K562 (cell line): ENCODE measurements around the gene SLC9A1. TPM values are rescaled to one million over a fixed set of nuclear protein-coding genes. Genes with fewer than 3 reads are reported as not detected.
A peak's percentile ranks its signal among the peaks of the same experiment; 100 is the strongest.

Source experiments
- CAMTA2 ChIP-seq: fragments of 250-450 bp; sonication (Bioruptor Pico); conservative IDR thresholded peaks from 2 replicates; pipeline ENCODE4 v1.5.1; 2022
- ELK1 ChIP-seq: sonication (generic); formaldehyde crosslinking; IDR thresholded peaks from 2 replicates; pipeline ENCODE4 v1.8.1; 2022; ENCODE audit warnings: missing genetic modification reagents
- FOSL1 ChIP-seq: fragments of 200-800 bp; sonication (Bioruptor generic); conservative IDR thresholded peaks from 2 replicates; pipeline ENCODE4 v1.6.1; 2016; ENCODE audit warnings: missing genetic modification characterization, missing compliant biosample characterization
- GABPB2 ChIP-seq: fragments of 250-450 bp; sonication (Bioruptor Pico); conservative IDR thresholded peaks from 2 replicates; pipeline ENCODE4 v1.5.1; 2021; ENCODE audit warnings: mild to moderate bottlenecking
- MYC ChIP-seq, 2 experiments: fragments of 250-450 bp in 1 of 2; sonication (Bioruptor Pico) in 1 of 2; IDR thresholded peaks; 2 replicates each; pipeline versions ENCODE4 v1.5.1 to v1.6.1; 2012 to 2021; ENCODE audit warnings: low read depth in 2 of 2, borderline replicate concordance in 1 of 2, improper control_type of control experiment in 1 of 2, low read length in 1 of 2, mild to moderate bottlenecking in 1 of 2, moderate library complexity in 1 of 2
- NEUROD1 ChIP-seq: fragments of 150-350 bp; IDR thresholded peaks from 2 replicates; pipeline ENCODE4 v1.6.1; 2014; ENCODE audit warnings: borderline replicate concordance, low read length, low read depth; ENCODE audit not compliant: partially characterized antibody
- SLC30A9 ChIP-seq: fragments of 250-450 bp; sonication (Bioruptor Pico); IDR thresholded peaks from 2 replicates; pipeline ENCODE4 v1.8.0; 2022; ENCODE audit warnings: mild to moderate bottlenecking, moderate library complexity
- SNIP1 ChIP-seq: fragments of 450-650 bp; IDR thresholded peaks from 2 replicates; pipeline ENCODE4 v1.7.1; 2017; ENCODE audit warnings: low read depth, mild to moderate bottlenecking
- STAT5B ChIP-seq: fragments of 250-450 bp; sonication (Bioruptor Pico); IDR thresholded peaks from 2 replicates; pipeline ENCODE4 v1.8.0; 2021; ENCODE audit warnings: mild to moderate bottlenecking, inconsistent platforms
- TAF1 ChIP-seq: IDR thresholded peaks from 2 replicates; pipeline ENCODE4 v1.6.1; 2011; ENCODE audit warnings: mild to moderate bottlenecking, low read length, moderate library complexity; ENCODE audit not compliant: insufficient read depth, control insufficient read depth, severe bottlenecking; ENCODE audit errors: extremely low read depth
- TBP ChIP-seq: optimal IDR thresholded peaks from 2 replicates; pipeline ENCODE3; 2011; ENCODE audit warnings: low read depth, low read length, improper control_type of control experiment
- ZNF280A ChIP-seq: fragments of 450-650 bp; IDR thresholded peaks from 2 replicates; pipeline ENCODE4 v1.6.1; 2018; ENCODE audit warnings: mild to moderate bottlenecking, low read depth; ENCODE audit not compliant: partially characterized antibody
- ZNF444 ChIP-seq: fragments of 250-450 bp; sonication (Bioruptor Pico); IDR thresholded peaks from 2 replicates; pipeline ENCODE4 v1.4.0; 2020; ENCODE audit warnings: mild to moderate bottlenecking, moderate library complexity
- ZNF551 ChIP-seq: fragments of 250-450 bp; sonication (Bioruptor Pico); IDR thresholded peaks from 2 replicates; pipeline ENCODE4 v1.5.0; 2021; ENCODE audit warnings: mild to moderate bottlenecking, moderate library complexity
- polyA plus RNA-seq, 8 experiments: library from polyadenylated mRNA; depleted of rRNA in 4 of 8; stranded (reverse) in 5 of 8; unstranded in 3 of 8; fragments of >200 nt; fragmentation: Nextera tagmentation in 2 of 8; fragmentation: Illumina TruSeq in 1 of 8; extraction: Ambion mirVana in 2 of 8; extraction: Trizol in 1 of 8; gene quantifications; 2 replicates each; pipeline versions ENCODE4 v1.2.1 to v1.2.3, GENCODE V29; 2011 to 2014; ENCODE audit warnings: inconsistent platforms in 1 of 8, missing spikeins in 1 of 8
- total RNA-seq, 7 experiments: library from RNA; depleted of rRNA in 6 of 7; stranded (reverse); fragments of >200 nt in 6 of 7; fragmentation: Illumina TruSeq in 2 of 7; extraction: Trizol in 2 of 7; gene quantifications; 2 replicates each; pipeline versions ENCODE4 v1.2.1 to v1.2.3, GENCODE V29; 2011 to 2021; ENCODE audit warnings: low replicate concordance in 1 of 7
- TF ChIP-seq, protein P1 (sequence below): fragments of 450-650 bp; conservative IDR thresholded peaks from 2 replicates; pipeline ENCODE4 v1.6.1; 2016; ENCODE audit warnings: missing genetic modification characterization, low read depth, mild to moderate bottlenecking, missing compliant biosample characterization, moderate library complexity

Gene SLC9A1
- total and polyA plus RNA-seq, 9 of the 15 experiments (the other 6 are each of a cell fraction or from before 2014, with no cell fraction given): 0.59 to 14.4 (median 2.0) TPM

DNA sequence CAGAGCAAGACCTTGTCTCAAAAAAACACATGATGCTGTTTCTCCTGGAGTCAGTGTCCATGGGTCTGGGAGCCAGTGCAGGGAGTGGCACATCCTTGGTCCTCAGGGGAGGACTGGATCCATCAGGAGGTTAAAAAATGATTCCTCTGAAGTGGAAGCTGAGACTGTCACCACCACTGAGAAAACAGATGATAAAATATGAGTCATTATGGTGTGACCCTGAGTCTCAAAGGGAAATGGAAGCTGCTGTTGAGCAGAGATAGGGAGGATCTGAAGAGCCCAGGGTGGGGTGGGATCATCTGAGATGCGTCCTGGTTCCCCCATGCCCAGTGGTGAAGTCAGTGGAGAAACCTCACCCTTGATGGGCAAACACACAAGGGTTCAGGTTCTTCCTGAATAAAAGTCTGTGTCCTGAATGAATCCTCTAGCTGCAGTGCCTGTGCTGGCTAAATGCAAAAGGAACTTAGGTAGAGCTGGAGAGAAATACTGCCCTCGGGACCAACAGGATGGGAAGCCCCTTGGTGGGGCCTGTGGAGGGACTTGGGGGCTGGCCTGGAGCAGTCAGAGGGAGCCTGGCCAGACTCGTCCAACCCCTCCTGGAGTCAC, 80.6 kb downstream of the SLC9A1 start (continued):
- TF ChIP-seq ZNF280A: no peak
- TF ChIP-seq SNIP1: no peak
- no peak for TF ChIP-seq ZNF444 (CRISPR knock-in tag)
- no peak for TF ChIP-seq GABPB2
- peak; percentile 100 for TF ChIP-seq FOSL1 (tag)
- TF ChIP-seq, protein P1, sequence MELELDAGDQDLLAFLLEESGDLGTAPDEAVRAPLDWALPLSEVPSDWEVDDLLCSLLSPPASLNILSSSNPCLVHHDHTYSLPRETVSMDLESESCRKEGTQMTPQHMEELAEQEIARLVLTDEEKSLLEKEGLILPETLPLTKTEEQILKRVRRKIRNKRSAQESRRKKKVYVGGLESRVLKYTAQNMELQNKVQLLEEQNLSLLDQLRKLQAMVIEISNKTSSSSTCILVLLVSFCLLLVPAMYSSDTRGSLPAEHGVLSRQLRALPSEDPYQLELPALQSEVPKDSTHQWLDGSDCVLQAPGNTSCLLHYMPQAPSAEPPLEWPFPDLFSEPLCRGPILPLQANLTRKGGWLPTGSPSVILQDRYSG (tag): no peak
- TF ChIP-seq ZNF551 (CRISPR knock-in tag): no peak
- TF ChIP-seq CAMTA2 (CRISPR knock-in tag): no peak
- TF ChIP-seq SLC30A9 (CRISPR knock-in tag): no peak
- no peak for TF ChIP-seq ELK1 (CRISPR knock-in tag)
- peak; percentile 51; the same call in 1 of the 2 replicates for TF ChIP-seq MYC (IDR thresholded peaks at IDR 0.05; ENCODE audit: low read depth, low read length)
- TF ChIP-seq MYC (CRISPR knock-in tag; IDR thresholded peaks at IDR 0.05; ENCODE audit: borderline replicate concordance, low read depth): no peak
- peak; percentile 95 for TF ChIP-seq NEUROD1
- no peak for TF ChIP-seq STAT5B (CRISPR knock-in tag)
- no peak for TF ChIP-seq TBP
- peak; percentile 10 for TF ChIP-seq TAF1
